Limb (tissue), 2 donors: Measurements from ENCODE around the gene LGALS14.
"Not testable (repeated sequence)": the region's sequence is repeated elsewhere in the genome, so short reads cannot be mapped to it uniquely, and the experiment has no call there.

ENCODE experiments used
- DNase-seq, 2 donors: peaks; one replicate each; pipeline ENCODE4 v3.0.0-alpha.2; 2016; ENCODE audit errors: extremely low spot score in 2 of 2

Gene LGALS14

GRCh38 chr19:39704181-39705044, at the start of gene LGALS14:
TSS of gene LGALS14 (plus strand) at chr19:39704481. CDS start at chr19:39704529, 48 bp downstream.
- DNase-seq = no peak

- no peak for DNase-seq
Measured at GRCh38 chr19:39655613-39656012, 48.7 kb upstream of the LGALS14 start, which contains the start of gene LGALS16. TSS of gene LGALS16 (plus strand) at chr19:39655913. CDS start at chr19:39655962, 49 bp downstream.

- no peak for DNase-seq
Measured at GRCh38 chr19:39659791-39660190, 44.5 kb upstream of the LGALS14 start.

GRCh38 chr19:39660661-39661060, 43.6 kb upstream of the LGALS14 start:
- no peak for DNase-seq

GRCh38 chr19:39661565-39661964, 42.7 kb upstream of the LGALS14 start:
- no peak for DNase-seq

GRCh38 chr19:39669860-39670259, 34.4 kb upstream of the LGALS14 start:
- DNase-seq = not testable (repeated sequence)

- no peak for DNase-seq
Measured at GRCh38 chr19:39670998-39671397, 33.3 kb upstream of the LGALS14 start.

- DNase-seq = peak in 1 of 2 donors; percentile 3
Measured at GRCh38 chr19:39671739-39672363, 32.4 kb upstream of the LGALS14 start.

GRCh38 chr19:39672473-39672872, 31.8 kb upstream of the LGALS14 start:
- no peak for DNase-seq

- not testable (repeated sequence) for DNase-seq
Measured at GRCh38 chr19:39673862-39674261, 30.4 kb upstream of the LGALS14 start.

- DNase-seq = no peak
Measured at GRCh38 chr19:39676004-39676403, 28.3 kb upstream of the LGALS14 start.

- DNase-seq = no peak
Measured at GRCh38 chr19:39677961-39678889, 26.1 kb upstream of the LGALS14 start.

GRCh38 chr19:39679056-39679790, 25.1 kb upstream of the LGALS14 start:
- no peak for DNase-seq

- DNase-seq = no peak
Measured at GRCh38 chr19:39679791-39680168, 24.5 kb upstream of the LGALS14 start.

- no peak for DNase-seq
Measured at GRCh38 chr19:39680593-39680992, 23.7 kb upstream of the LGALS14 start.

- no peak for DNase-seq
Measured at GRCh38 chr19:39681416-39681815, 22.9 kb upstream of the LGALS14 start.

- DNase-seq = no peak
Measured at GRCh38 chr19:39684267-39684666, 20.0 kb upstream of the LGALS14 start.

GRCh38 chr19:39686739-39687138, 17.5 kb upstream of the LGALS14 start:
- DNase-seq = no peak

- not testable (repeated sequence) for DNase-seq
Measured at GRCh38 chr19:39688637-39689036, 15.6 kb upstream of the LGALS14 start.

- no peak for DNase-seq
Measured at GRCh38 chr19:39692166-39692565, 12.1 kb upstream of the LGALS14 start.

GRCh38 chr19:39692822-39693221, 11.5 kb upstream of the LGALS14 start:
- DNase-seq = no peak
